ENCODE measurements around the gene VTA1. TPM values are rescaled to one million over a fixed set of nuclear protein-coding genes. Genes with fewer than 3 reads are reported as not detected.

The VTA1 gene
- total RNA-seq, 1 experiment from 2014 or later = 55.1 TPM

GRCh38 chr6:142183351-142183750, 36.3 kb downstream of the VTA1 start:
- Histone ChIP-seq H3K4me1 (no peaks in the 10 kb centered on the region), H3K9me3 (no peaks in the 10 kb centered on the region), H3K4me3 (ENCODE audit: low read depth, low read length) (no peak overlapping the region), H3K36me3 (ENCODE audit: control insufficient read depth, insufficient read depth, low read length) (no peaks in the 10 kb centered on the region), H3K27me3 (replicated peaks; ENCODE audit: control insufficient read depth, insufficient read depth, low read length) (no peaks in the 10 kb centered on the region)
- BruUV-seq (replicated peaks) = no TSS peak
- Mint-ChIP-seq H3K27me3 (ENCODE audit: insufficient read depth, unreplicated experiment) (no peaks in the 10 kb centered on the region), H3K27ac (ENCODE audit: unreplicated experiment) (no peak overlapping the region), H3K4me3 (ENCODE audit: unreplicated experiment) (no peak overlapping the region), H3K9me3 (ENCODE audit: unreplicated experiment) (no peaks in the 10 kb centered on the region), H3K4me1 (ENCODE audit: low read depth, unreplicated experiment) (peaks cover 6% of the 10 kb centered on the region), H3K36me3 (ENCODE audit: insufficient read depth, unreplicated experiment) (peaks cover 13% of the 10 kb centered on the region)
- DNase-seq = no peak
- intact Hi-C loops (cut with micrococcal nuclease; ENCODE audit: unreplicated experiment) = no loop called here
- CTCF ChIA-PET = no interaction called here
- POLR2A ChIA-PET = no interaction called here
- TF ChIP-seq CTCF (IDR thresholded peaks at IDR 0.05; ENCODE audit: insufficient read depth in 1 of 2, low read depth in 1 of 2, low read length in 1 of 2, severe bottlenecking in 1 of 2, unreplicated experiment in 1 of 2) = no peak

DNA sequence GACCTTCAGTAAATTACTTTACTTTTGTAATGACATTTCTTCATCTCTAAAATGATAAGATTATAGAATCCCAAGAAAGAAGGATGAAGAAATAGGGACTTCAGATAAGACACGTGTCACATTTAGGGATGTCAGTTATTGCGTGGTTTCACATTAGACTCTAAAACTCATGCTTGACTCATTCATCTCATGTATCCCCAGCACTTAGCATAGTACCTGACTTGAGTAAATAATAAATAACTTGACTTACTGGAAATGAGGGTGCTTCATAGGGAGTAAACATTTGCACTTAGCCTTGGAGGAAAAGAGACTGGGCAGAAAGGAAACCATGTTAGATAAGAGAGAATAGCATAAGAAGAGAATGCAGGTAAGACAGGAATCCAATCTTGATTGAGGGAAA, 37.2 kb downstream of the VTA1 start:
- no peaks in the 10 kb centered on the region for H3K4me1 ChIP-seq
- Mint-ChIP-seq H3K36me3 (ENCODE audit: insufficient read depth, unreplicated experiment) (peaks cover 13% of the 10 kb centered on the region), H3K27ac (ENCODE audit: unreplicated experiment) (no peak overlapping the region), H3K27me3 (ENCODE audit: insufficient read depth, unreplicated experiment) (no peaks in the 10 kb centered on the region), H3K4me3 (ENCODE audit: unreplicated experiment) (no peak overlapping the region), H3K9me3 (ENCODE audit: unreplicated experiment) (no peaks in the 10 kb centered on the region), H3K4me1 (ENCODE audit: low read depth, unreplicated experiment) (peaks cover 6% of the 10 kb centered on the region)
- no peak overlapping the region for H3K4me3 ChIP-seq (ENCODE audit: low read depth, low read length)
- ChIA-PET CTCF (no interaction called here), POLR2A (no interaction called here)
- no peak for DNase-seq
- BruUV-seq (replicated peaks) = no TSS peak
- TF ChIP-seq CTCF (IDR thresholded peaks at IDR 0.05; ENCODE audit: insufficient read depth in 1 of 2, low read depth in 1 of 2, low read length in 1 of 2, severe bottlenecking in 1 of 2, unreplicated experiment in 1 of 2) = no peak
- no peaks in the 10 kb centered on the region for H3K27me3 ChIP-seq (replicated peaks; ENCODE audit: control insufficient read depth, insufficient read depth, low read length)
- H3K36me3 ChIP-seq (ENCODE audit: control insufficient read depth, insufficient read depth, low read length) = no peaks in the 10 kb centered on the region
- H3K9me3 ChIP-seq = no peaks in the 10 kb centered on the region
- intact Hi-C loops (cut with micrococcal nuclease; ENCODE audit: unreplicated experiment) = no loop called here

DNA sequence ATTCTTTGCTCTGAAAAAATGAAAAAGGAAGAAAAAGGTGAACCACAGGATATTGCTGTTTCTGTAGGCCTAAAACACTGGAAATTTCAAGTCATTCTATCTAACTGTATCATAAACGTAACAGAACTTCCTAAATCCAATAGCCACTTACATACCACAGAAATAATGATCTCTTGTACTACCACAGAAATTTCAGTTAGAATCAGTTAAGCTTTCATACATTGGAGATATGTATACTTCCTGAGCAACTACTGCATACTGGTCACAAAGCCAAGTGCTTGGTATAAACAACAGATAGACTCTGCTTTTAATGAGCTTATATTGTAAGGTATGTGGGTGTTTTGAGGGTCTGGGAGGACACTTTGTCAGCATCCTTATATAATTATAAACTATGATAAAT, 38.6 kb downstream of the VTA1 start:
- TF ChIP-seq CTCF (IDR thresholded peaks at IDR 0.05; ENCODE audit: insufficient read depth in 1 of 2, low read depth in 1 of 2, low read length in 1 of 2, severe bottlenecking in 1 of 2, unreplicated experiment in 1 of 2) = no peak
- H3K4me3 ChIP-seq (ENCODE audit: low read depth, low read length) = no peak overlapping the region
- peaks cover 15% of the 10 kb centered on the region for H3K36me3 Mint-ChIP-seq (ENCODE audit: insufficient read depth, unreplicated experiment)
- BruUV-seq (replicated peaks) = no TSS peak
- H3K4me1 Mint-ChIP-seq (ENCODE audit: low read depth, unreplicated experiment) = peaks cover 6% of the 10 kb centered on the region
- H3K9me3 Mint-ChIP-seq (ENCODE audit: unreplicated experiment) = no peaks in the 10 kb centered on the region
- DNase-seq = no peak
- no peaks in the 10 kb centered on the region for H3K9me3 ChIP-seq
- H3K4me3 Mint-ChIP-seq (ENCODE audit: unreplicated experiment) = no peak overlapping the region
- intact Hi-C loops (cut with micrococcal nuclease; ENCODE audit: unreplicated experiment) = no loop called here
- no peaks in the 10 kb centered on the region for H3K27me3 Mint-ChIP-seq (ENCODE audit: insufficient read depth, unreplicated experiment)
- CTCF ChIA-PET = no interaction called here
- no peaks in the 10 kb centered on the region for H3K27me3 ChIP-seq (replicated peaks; ENCODE audit: control insufficient read depth, insufficient read depth, low read length)
- H3K36me3 ChIP-seq (ENCODE audit: control insufficient read depth, insufficient read depth, low read length) = no peaks in the 10 kb centered on the region
- no peak overlapping the region for H3K27ac Mint-ChIP-seq (ENCODE audit: unreplicated experiment)
- no peaks in the 10 kb centered on the region for H3K4me1 ChIP-seq
- POLR2A ChIA-PET = no interaction called here

Measured in Caco-2 (cell line).